NCI-H1092 treated with DMSO at 0.1 percent for 48 hours (cell line): ENCODE measurements around the gene ISG20L2.

Experiments used
- DNase-seq: peaks from one replicate; lab custom pipeline; 2025; lab: John Stamatoyannopoulos, UW

Gene ISG20L2

GRCh38 chr1:156740741-156741480 is 12.3 kb upstream of the ISG20L2 start, which contains the start of gene MRPL24:
Gene MRPL24 (minus strand): TSS chr1:156741088. CDS start chr1:156738704, 2,384 bp downstream.
- DNase-seq = peak; percentile 100

- DNase-seq = no peak
Measured at GRCh38 chr1:156740237-156740740, 11.7 kb upstream of the ISG20L2 start.

GRCh38 chr1:156738916-156739315 is 10.3 kb upstream of the ISG20L2 start:
- no peak for DNase-seq

- no peak for DNase-seq
Measured at GRCh38 chr1:156738407-156738806, 9.8 kb upstream of the ISG20L2 start.

- no peak for DNase-seq
Measured at GRCh38 chr1:156733989-156734584, 5.5 kb upstream of the ISG20L2 start.

- peak; percentile 87 for DNase-seq
Measured at GRCh38 chr1:156727926-156728598, 504 bp downstream of the ISG20L2 start, which contains the start of gene METTL25B. Gene METTL25B (plus strand): TSS chr1:156728469. CDS start chr1:156729105, 636 bp downstream.

GRCh38 chr1:156727492-156727891 is 1.1 kb downstream of the ISG20L2 start:
- DNase-seq = no peak

GRCh38 chr1:156726549-156727226 is 1.9 kb downstream of the ISG20L2 start:
- peak; percentile 17 for DNase-seq

- peak; percentile 86 for DNase-seq
Measured at GRCh38 chr1:156725683-156726280, 2.8 kb downstream of the ISG20L2 start.

GRCh38 chr1:156721535-156721934 is 7.0 kb downstream of the ISG20L2 start:
- DNase-seq = no peak

- no peak for DNase-seq
Measured at GRCh38 chr1:156721131-156721530, 7.4 kb downstream of the ISG20L2 start.

- DNase-seq = no peak
Measured at GRCh38 chr1:156717351-156717750, 11.2 kb downstream of the ISG20L2 start.

GRCh38 chr1:156714830-156715229 is 13.7 kb downstream of the ISG20L2 start:
- no peak for DNase-seq

- DNase-seq = no peak
Measured at GRCh38 chr1:156712626-156713025, 15.9 kb downstream of the ISG20L2 start.

GRCh38 chr1:156711011-156711817 is 17.4 kb downstream of the ISG20L2 start:
- DNase-seq = no peak

GRCh38 chr1:156709757-156710489 is 18.6 kb downstream of the ISG20L2 start:
- DNase-seq = peak; percentile 65

- no peak for DNase-seq
Measured at GRCh38 chr1:156709031-156709430, 19.5 kb downstream of the ISG20L2 start.

GRCh38 chr1:156708218-156708661 is 20.3 kb downstream of the ISG20L2 start:
- no peak for DNase-seq

- DNase-seq = no peak
Measured at GRCh38 chr1:156707417-156708217, 20.9 kb downstream of the ISG20L2 start.
